Loucy (cell line): ENCODE data around the gene ARHGAP5.

Experiments
- H2AFZ ChIP-seq: fragments of 200-600 bp; sonication (generic); 2 replicates; pipeline ENCODE4 v1.6.0; 2016; ENCODE audit warnings: antibody characterized with exemption, mild to moderate bottlenecking, low read length, moderate library complexity
- H3F3A ChIP-seq: fragments of 200-600 bp; 2 replicates; pipeline ENCODE4 v1.6.0; 2016; ENCODE audit warnings: antibody characterized with exemption, low read depth, mild to moderate bottlenecking
- H3K27me3 ChIP-seq: fragments of 200-600 bp; sonication (generic); 2 replicates; pipeline ENCODE4 v1.6.1; 2014; ENCODE audit warnings: low read length, mild to moderate bottlenecking; ENCODE audit not compliant: insufficient read depth, poor library complexity, severe bottlenecking
- H3K36me3 ChIP-seq: fragments of 200-600 bp; sonication (generic); 2 replicates; pipeline ENCODE4 v1.6.1; 2016; ENCODE audit warnings: low read length; ENCODE audit not compliant: insufficient read depth
- H3K4me1 ChIP-seq: fragments of 200-600 bp; sonication (generic); 2 replicates; pipeline ENCODE4 v1.5.1; 2014; ENCODE audit warnings: low read length, mild to moderate bottlenecking; ENCODE audit not compliant: insufficient read depth, poor library complexity, severe bottlenecking
- H3K4me2 ChIP-seq: fragments of 200-600 bp; sonication (generic); 2 replicates; pipeline ENCODE4 v1.6.0; 2014; ENCODE audit warnings: antibody characterized with exemption, low read length, low read depth, mild to moderate bottlenecking; ENCODE audit not compliant: poor library complexity, severe bottlenecking
- H3K4me3 ChIP-seq: fragments of 200-600 bp; sonication (generic); 2 replicates; pipeline ENCODE4 v1.5.1; 2014; ENCODE audit warnings: low read length, mild to moderate bottlenecking, mixed read lengths; ENCODE audit not compliant: poor library complexity, severe bottlenecking
- H3K79me2 ChIP-seq: fragments of 200-600 bp; sonication (generic); 2 replicates; pipeline ENCODE4 v1.6.1; 2014; ENCODE audit warnings: low read length; ENCODE audit not compliant: insufficient read depth
- H3K9ac ChIP-seq: fragments of 200-600 bp; sonication (generic); 2 replicates; pipeline ENCODE4 v1.6.0; 2014; ENCODE audit warnings: mild to moderate bottlenecking, low read depth, low read length, moderate library complexity; ENCODE audit not compliant: poor library complexity, severe bottlenecking
- H3K9me2 ChIP-seq: fragments of 200-600 bp; sonication (generic); replicated peaks from 2 replicates; pipeline ENCODE4 v1.6.1; 2016; ENCODE audit warnings: low read depth, low read length, mixed read lengths
- H3K9me3 ChIP-seq: fragments of 200-600 bp; sonication (generic); 2 replicates; pipeline ENCODE4 v1.6.1; 2014; ENCODE audit warnings: mild to moderate bottlenecking, antibody characterized with exemption, low read length, low read depth; ENCODE audit not compliant: insufficient read depth
- H4K20me1 ChIP-seq: fragments of 200-600 bp; sonication (generic); 2 replicates; pipeline ENCODE4 v1.6.0; 2014; ENCODE audit warnings: antibody characterized with exemption, low read length, mild to moderate bottlenecking; ENCODE audit not compliant: insufficient read depth, poor library complexity, severe bottlenecking
- EZH2phosphoT487 ChIP-seq: fragments of 200-600 bp; IDR thresholded peaks from 2 replicates; pipeline ENCODE4 v1.6.1; 2018; ENCODE audit warnings: antibody characterized with exemption, mild to moderate bottlenecking, moderate library complexity, borderline replicate concordance
- TF ChIP-seq, protein P1 (sequence below): fragments of 200-600 bp; sonication (generic); conservative IDR thresholded peaks from 2 replicates; pipeline ENCODE4 v1.5.1; 2014; ENCODE audit warnings: mild to moderate bottlenecking, antibody characterized with exemption, low read length

The ARHGAP5 gene

DNA sequence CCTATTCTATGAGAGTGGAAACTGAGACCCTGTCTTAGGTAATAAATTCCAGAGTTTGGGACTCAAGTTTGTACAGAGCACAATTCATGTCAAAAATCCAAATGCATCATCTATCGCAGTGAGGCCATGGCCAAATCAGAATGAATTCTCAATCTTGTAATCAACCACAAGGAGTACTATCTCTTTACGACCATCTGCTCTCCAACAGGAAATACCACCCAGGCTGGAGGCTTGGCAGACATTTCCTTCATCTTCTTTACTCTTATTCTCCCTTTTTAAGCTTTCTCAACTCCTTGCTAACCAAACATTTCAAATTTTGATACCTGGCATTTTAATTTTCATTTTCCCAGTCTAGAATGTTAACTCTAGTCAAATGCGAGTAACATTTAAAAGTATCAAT lies 92.1 kb downstream of the ARHGAP5 start:
- Histone ChIP-seq H3F3A (no peaks in the 10 kb centered on the region), H3K9ac (no peak overlapping the region), H3K36me3 (no peaks in the 10 kb centered on the region), H4K20me1 (no peaks in the 10 kb centered on the region), H3K9me3 (no peaks in the 10 kb centered on the region), H3K4me2 (peak overlapping the region; percentile 65), H3K27me3 (no peaks in the 10 kb centered on the region), H2AFZ (no peak overlapping the region), H3K9me2 (no peaks in the 10 kb centered on the region), H3K79me2 (no peaks in the 10 kb centered on the region), H3K4me3 (peak overlapping the region; percentile 39), H3K4me1 (peaks cover 17% of the 10 kb centered on the region)
- TF ChIP-seq EZH2phosphoT487: no peak
- TF ChIP-seq, protein P1, sequence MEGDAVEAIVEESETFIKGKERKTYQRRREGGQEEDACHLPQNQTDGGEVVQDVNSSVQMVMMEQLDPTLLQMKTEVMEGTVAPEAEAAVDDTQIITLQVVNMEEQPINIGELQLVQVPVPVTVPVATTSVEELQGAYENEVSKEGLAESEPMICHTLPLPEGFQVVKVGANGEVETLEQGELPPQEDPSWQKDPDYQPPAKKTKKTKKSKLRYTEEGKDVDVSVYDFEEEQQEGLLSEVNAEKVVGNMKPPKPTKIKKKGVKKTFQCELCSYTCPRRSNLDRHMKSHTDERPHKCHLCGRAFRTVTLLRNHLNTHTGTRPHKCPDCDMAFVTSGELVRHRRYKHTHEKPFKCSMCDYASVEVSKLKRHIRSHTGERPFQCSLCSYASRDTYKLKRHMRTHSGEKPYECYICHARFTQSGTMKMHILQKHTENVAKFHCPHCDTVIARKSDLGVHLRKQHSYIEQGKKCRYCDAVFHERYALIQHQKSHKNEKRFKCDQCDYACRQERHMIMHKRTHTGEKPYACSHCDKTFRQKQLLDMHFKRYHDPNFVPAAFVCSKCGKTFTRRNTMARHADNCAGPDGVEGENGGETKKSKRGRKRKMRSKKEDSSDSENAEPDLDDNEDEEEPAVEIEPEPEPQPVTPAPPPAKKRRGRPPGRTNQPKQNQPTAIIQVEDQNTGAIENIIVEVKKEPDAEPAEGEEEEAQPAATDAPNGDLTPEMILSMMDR: no peak

DNA sequence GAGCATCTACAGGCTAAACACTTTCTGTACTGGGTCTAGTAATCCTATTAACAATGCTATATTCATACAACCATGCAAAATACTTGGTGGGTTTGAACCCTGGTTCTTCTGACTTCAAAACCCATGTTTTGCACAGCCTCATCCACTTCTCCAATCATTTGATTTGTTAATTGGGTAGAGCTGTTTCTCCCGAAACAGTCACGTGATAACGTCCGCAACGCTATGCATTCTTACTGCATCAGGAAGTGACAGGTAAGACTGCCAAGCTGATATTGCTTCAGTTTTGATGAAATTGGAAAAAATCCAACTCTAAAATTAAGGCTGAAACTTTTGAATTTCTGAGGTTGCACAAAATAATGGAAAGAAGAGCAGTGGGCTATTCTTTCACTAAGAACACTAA lies 94.4 kb downstream of the ARHGAP5 start:
- Histone ChIP-seq H3K79me2 (no peaks in the 10 kb centered on the region), H3F3A (no peaks in the 10 kb centered on the region), H3K36me3 (no peaks in the 10 kb centered on the region), H3K4me2 (no peak overlapping the region), H3K4me3 (no peak overlapping the region), H3K9me3 (no peaks in the 10 kb centered on the region), H3K27me3 (no peaks in the 10 kb centered on the region), H4K20me1 (no peaks in the 10 kb centered on the region), H3K4me1 (peaks cover 17% of the 10 kb centered on the region), H2AFZ (no peak overlapping the region), H3K9me2 (no peaks in the 10 kb centered on the region), H3K9ac (no peak overlapping the region)
- no peak for TF ChIP-seq EZH2phosphoT487
- TF ChIP-seq, protein P1: no peak

DNA sequence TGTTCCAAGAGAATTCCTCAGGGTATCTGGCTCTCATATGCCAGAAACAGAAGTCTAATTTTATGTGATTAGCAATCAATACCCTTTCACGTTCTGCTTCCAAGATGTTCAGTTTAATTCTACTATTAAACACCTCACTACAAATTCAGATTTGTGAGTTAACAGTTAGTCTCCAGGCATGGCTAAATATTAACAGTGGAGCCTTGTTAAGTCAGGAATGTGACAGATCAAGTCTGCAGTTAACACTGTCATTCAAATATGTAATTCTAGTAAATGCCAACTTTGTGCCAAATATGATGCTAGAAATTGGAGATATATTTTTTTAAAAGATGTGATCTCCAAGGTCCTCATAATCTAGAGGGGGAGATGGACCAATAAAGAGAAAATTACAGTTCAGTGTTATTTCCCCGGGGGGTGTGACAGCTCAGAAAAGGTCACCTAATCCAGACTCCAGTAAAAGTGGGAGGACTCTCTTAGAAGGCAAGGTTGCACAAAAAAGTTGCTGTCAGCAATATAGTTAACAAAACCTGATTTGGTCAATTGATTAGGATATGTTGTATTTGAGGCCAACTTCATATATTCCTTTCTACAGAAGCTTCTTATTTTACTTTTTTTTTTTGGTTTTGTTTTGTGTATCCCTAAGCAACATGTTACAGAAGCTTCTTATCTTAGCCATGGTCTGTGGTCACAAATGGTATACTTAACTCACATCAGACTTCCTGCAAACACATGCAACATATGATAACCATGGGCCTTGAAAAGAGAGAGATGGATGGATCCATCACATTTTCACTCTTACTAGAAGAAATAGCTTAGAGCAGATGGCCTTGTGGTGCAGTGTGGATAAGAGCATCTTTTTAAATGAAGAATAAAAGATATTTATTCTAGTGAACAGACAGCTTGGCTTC lies 106.3 kb downstream of the ARHGAP5 start:
- Histone ChIP-seq H3K27me3 (no peaks in the 10 kb centered on the region), H3K4me2 (peak overlapping the region; percentile 22), H3K4me3 (no peak overlapping the region), H3K9me2 (no peaks in the 10 kb centered on the region), H3K9me3 (peaks cover 9% of the 10 kb centered on the region), H3K79me2 (no peaks in the 10 kb centered on the region), H3K36me3 (no peaks in the 10 kb centered on the region), H3F3A (no peaks in the 10 kb centered on the region), H3K4me1 (peaks cover 16% of the 10 kb centered on the region), H4K20me1 (no peaks in the 10 kb centered on the region), H3K9ac (no peak overlapping the region), H2AFZ (no peak overlapping the region)
- TF ChIP-seq, protein P1: no peak
- TF ChIP-seq EZH2phosphoT487: no peak
